AG04450 (cell line): ENCODE results near the gene PROM1. TPM values are rescaled to one million over a fixed set of nuclear protein-coding genes. Genes with fewer than 3 reads are reported as not detected.

ENCODE experiments used
- CTCF ChIA-PET: fragments of 300-600, 350-600 bp; formaldehyde crosslinking; extraction: SDS; loops from one replicate; lab custom pipeline; 2022; ENCODE audit warnings: antibody characterized with exemption, inconsistent platforms; lab: Charles Lee
- POLR2A ChIA-PET: fragments of 350-600 bp; formaldehyde crosslinking; extraction: SDS; loops from one replicate; lab custom pipeline; 2021; ENCODE audit warnings: antibody characterized with exemption, inconsistent platforms; lab: Yijun Ruan, JAX
- DNase-seq: peaks from one replicate; pipeline ENCODE4 v3.0.0-alpha.2; 2011; ENCODE audit warnings: low read depth, low spot score
- H3K27ac ChIP-seq: one replicate; pipeline ENCODE4 v1.5.1; 2012; ENCODE audit warnings: low read depth, low read length, control low read depth
- H3K27me3 ChIP-seq: one replicate; pipeline ENCODE4 v1.6.0; 2012; ENCODE audit warnings: low read length; ENCODE audit not compliant: control insufficient read depth, insufficient read depth
- H3K4me3 ChIP-seq: 2 replicates; pipeline ENCODE4 v1.5.1; 2011; ENCODE audit warnings: mild to moderate bottlenecking, low read depth, low read length, control low read depth
- H3K9me3 ChIP-seq: 2 replicates; pipeline ENCODE4 v1.5.1; 2012; ENCODE audit warnings: low read length; ENCODE audit not compliant: control insufficient read depth, insufficient read depth
- CTCF ChIP-seq: IDR thresholded peaks from 2 replicates; pipeline ENCODE4 v1.5.1; 2011; ENCODE audit warnings: low read depth, low read length, control low read depth, inconsistent platforms
- polyA plus RNA-seq: library from polyadenylated mRNA; depleted of rRNA; stranded (reverse); fragments of >200 nt; gene quantifications from 2 replicates; pipeline ENCODE4 v1.2.3, GENCODE V29; 2011

The PROM1 gene
- polyA plus RNA-seq, 1 experiment, result not detected

- peaks cover 3% of the 10 kb centered on the region for H3K27me3 ChIP-seq
- H3K4me3 ChIP-seq, result no peak overlapping the region
- H3K27ac ChIP-seq, result no peak overlapping the region
- POLR2A ChIA-PET, result no interaction called here
- TF ChIP-seq CTCF, result no peak
- CTCF ChIA-PET, result interaction anchor here (2.7 kb wide), 1 partner anchor 65 kb away, joined by 11 read pairs; no protein-coding TSS in a partner anchor
- no peak for DNase-seq
- H3K9me3 ChIP-seq, result no peaks in the 10 kb centered on the region
These were observed 136.1 kb downstream of the PROM1 start for GRCh38 chr4:15947684-15948083.

DNA sequence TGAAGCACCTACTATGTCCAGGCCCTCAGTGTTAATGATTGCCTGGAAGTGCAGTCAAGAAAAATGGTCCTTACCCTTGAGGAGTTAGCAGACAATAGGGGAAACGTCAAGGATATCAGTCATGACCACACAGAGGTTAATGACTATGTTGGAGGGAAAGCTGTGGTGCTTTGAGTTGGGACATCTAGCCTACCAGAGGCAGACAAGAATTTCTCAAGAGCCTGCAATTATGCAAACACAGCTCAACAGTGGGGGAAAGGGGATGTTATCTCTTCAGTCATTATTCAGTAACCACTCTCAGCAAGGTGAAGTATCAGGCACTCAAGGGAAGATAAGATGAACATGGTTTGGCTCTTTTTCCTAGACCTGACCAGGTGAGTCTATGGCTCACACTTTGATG lies 138.3 kb downstream of the PROM1 start:
- Histone ChIP-seq H3K27ac (no peak overlapping the region), H3K9me3 (no peaks in the 10 kb centered on the region), H3K27me3 (peaks cover 11% of the 10 kb centered on the region), H3K4me3 (no peak overlapping the region)
- CTCF ChIA-PET, result interaction anchor here (2.7 kb wide), 1 partner anchor 63 kb away, joined by 11 read pairs; no protein-coding TSS in a partner anchor
- POLR2A ChIA-PET, result no interaction called here
- no peak for TF ChIP-seq CTCF
- no peak for DNase-seq

DNA sequence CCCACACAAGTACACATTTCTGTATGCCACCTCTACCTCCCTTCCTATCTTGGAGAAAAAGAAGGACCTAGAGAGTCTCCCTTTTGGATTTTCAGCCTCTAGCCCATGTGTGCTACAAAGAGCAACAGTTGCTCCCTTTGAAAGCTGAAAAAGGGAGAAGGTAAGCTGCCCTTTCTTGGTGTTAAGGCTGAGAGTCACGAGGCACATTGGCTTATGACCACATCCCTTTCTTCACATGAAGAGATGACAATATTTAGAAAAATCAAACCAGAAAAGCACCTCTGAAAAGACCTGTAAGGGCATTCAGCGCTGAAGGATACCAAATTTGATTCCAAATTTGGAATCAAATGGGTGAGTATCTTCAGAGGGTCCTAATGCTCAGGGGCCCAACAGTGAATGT lies 138.9 kb downstream of the PROM1 start:
- Histone ChIP-seq H3K27ac (no peak overlapping the region), H3K27me3 (peaks cover 11% of the 10 kb centered on the region), H3K4me3 (no peak overlapping the region), H3K9me3 (no peaks in the 10 kb centered on the region)
- DNase-seq, result no peak
- CTCF ChIA-PET, result interaction anchor here (0.6 to 1.5 kb wide), 3 partner anchors 35 to 62 kb away, joined by 3 to 9 read pairs (median 4); no protein-coding TSS in a partner anchor
- POLR2A ChIA-PET, result no interaction called here
- TF ChIP-seq CTCF, result no peak

DNA sequence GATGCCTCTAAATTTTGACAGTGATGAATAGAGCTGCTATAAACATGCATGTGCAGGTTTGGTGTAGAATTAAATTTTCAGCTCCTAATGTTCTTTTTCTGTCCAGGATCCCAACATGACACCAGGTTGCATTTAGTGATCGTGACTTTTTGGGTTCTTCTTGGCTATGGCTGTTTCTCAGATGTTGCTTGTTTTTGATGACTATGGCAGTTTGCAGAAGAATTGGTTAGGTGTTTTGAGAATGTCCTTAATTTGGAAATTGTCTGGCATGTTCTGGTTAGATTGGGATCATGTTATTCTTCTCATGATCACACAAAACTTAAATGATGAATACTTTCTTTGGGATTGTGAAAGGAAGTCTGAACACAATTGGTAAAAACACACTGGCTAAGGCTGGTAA lies 141.5 kb downstream of the PROM1 start:
- ChIA-PET POLR2A (no interaction called here), CTCF (interaction anchor here (1.0 kb wide), 1 partner anchor 59 kb away, joined by 4 read pairs; no protein-coding TSS in a partner anchor)

More for the DNA sequence above, 141.5 kb downstream of the PROM1 start:
- Histone ChIP-seq H3K4me3 (no peak overlapping the region), H3K27me3 (peaks cover 18% of the 10 kb centered on the region), H3K27ac (no peak overlapping the region), H3K9me3 (no peaks in the 10 kb centered on the region)
- TF ChIP-seq CTCF, result no peak
- DNase-seq, result no peak
